ENCODE results near the gene ZHX3.

DNA sequence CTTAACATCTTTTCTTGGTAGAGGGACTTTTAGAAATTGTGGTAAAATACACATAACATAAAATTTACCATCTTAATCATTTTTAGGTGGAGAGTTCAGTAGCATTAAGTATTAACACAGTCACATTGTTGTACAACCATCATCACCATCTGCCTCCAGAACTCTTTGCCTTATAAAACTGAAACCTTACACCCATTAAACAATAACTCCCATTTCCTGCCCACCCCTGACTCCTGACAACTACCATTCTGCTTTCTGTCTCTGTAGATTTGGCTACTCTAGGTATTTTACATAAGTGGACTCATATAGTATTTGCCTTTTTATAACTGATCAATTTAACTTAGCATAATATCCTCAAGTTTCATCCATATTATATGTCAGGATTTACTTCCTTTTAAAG lies 88.7 kb downstream of the ZHX3 start:
- no peak for TF ChIP-seq ESRRA (IDR thresholded peaks at IDR 0.05; ENCODE audit: borderline replicate concordance, low read depth)
- no peak for TF ChIP-seq MCM5 (IDR thresholded peaks at IDR 0.05; ENCODE audit: low read depth)
- TF ChIP-seq, protein P1, sequence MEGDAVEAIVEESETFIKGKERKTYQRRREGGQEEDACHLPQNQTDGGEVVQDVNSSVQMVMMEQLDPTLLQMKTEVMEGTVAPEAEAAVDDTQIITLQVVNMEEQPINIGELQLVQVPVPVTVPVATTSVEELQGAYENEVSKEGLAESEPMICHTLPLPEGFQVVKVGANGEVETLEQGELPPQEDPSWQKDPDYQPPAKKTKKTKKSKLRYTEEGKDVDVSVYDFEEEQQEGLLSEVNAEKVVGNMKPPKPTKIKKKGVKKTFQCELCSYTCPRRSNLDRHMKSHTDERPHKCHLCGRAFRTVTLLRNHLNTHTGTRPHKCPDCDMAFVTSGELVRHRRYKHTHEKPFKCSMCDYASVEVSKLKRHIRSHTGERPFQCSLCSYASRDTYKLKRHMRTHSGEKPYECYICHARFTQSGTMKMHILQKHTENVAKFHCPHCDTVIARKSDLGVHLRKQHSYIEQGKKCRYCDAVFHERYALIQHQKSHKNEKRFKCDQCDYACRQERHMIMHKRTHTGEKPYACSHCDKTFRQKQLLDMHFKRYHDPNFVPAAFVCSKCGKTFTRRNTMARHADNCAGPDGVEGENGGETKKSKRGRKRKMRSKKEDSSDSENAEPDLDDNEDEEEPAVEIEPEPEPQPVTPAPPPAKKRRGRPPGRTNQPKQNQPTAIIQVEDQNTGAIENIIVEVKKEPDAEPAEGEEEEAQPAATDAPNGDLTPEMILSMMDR (IDR thresholded peaks at IDR 0.05 in 2 of 3, conservative IDR thresholded peaks at IDR 0.05 in 1 of 3; ENCODE audit: insufficient read depth in 2 of 3, low read depth in 1 of 3, low read length in 3 of 3): no peak
